PFSK-1 (cell line): ENCODE measurements around the gene MBTPS1.

Experiments
- FOXP2 ChIP-seq: optimal IDR thresholded peaks from 2 replicates; pipeline ENCODE3; 2011; ENCODE audit warnings: borderline replicate concordance, control low read depth, inconsistent platforms; ENCODE audit not compliant: insufficient read depth; ENCODE audit errors: extremely low read length, extremely low read depth
- POLR2AphosphoS5 ChIP-seq: IDR thresholded peaks from 2 replicates; pipeline ENCODE4 v1.6.1; 2012; ENCODE audit warnings: low read depth, mild to moderate bottlenecking, control low read depth, low read length, moderate library complexity
- REST ChIP-seq, 2 experiments: IDR thresholded peaks; 2 replicates each; pipeline versions ENCODE4 v1.6.1 to v1.8.0; 2011 to 2012; ENCODE audit warnings: low read depth in 2 of 2, low read length in 2 of 2, control low read depth in 1 of 2, inconsistent platforms in 1 of 2, mild to moderate bottlenecking in 1 of 2, moderate library complexity in 1 of 2; ENCODE audit not compliant: insufficient read depth in 1 of 2
- SIN3A ChIP-seq: IDR thresholded peaks from 2 replicates; pipeline ENCODE4 v1.6.1; 2012; ENCODE audit warnings: mild to moderate bottlenecking, low read length, moderate library complexity, borderline replicate concordance; ENCODE audit not compliant: insufficient read depth
- TAF1 ChIP-seq: IDR thresholded peaks from 2 replicates; pipeline ENCODE4 v1.6.1; 2012; ENCODE audit warnings: low read length, control low read depth, borderline replicate concordance; ENCODE audit not compliant: insufficient read depth

MBTPS1 gene

GRCh38 chr16:84034516-84034915, 82.2 kb downstream of the MBTPS1 start:
- TF ChIP-seq FOXP2 (no peak), POLR2AphosphoS5 (no peak)

- TF ChIP-seq FOXP2: no peak
- TF ChIP-seq TAF1: no peak
- no peak for TF ChIP-seq SIN3A
These were observed 83.2 kb downstream of the MBTPS1 start for GRCh38 chr16:84033251-84034195.

- TF ChIP-seq TAF1 (no peak), POLR2AphosphoS5 (no peak), REST (IDR thresholded peaks at IDR 0.05; ENCODE audit: insufficient read depth in 1 of 2, low read depth in 2 of 2, low read length in 2 of 2) (no peak), SIN3A (no peak), FOXP2 (no peak)
These were observed 84.1 kb downstream of the MBTPS1 start for GRCh38 chr16:84032458-84033178.

- no peak for TF ChIP-seq POLR2AphosphoS5
- TF ChIP-seq SIN3A: no peak
- TF ChIP-seq REST (IDR thresholded peaks at IDR 0.05; ENCODE audit: insufficient read depth in 1 of 2, low read depth in 2 of 2, low read length in 2 of 2): no peak
These were observed 85.2 kb downstream of the MBTPS1 start for GRCh38 chr16:84031556-84031955.

- TF ChIP-seq TAF1 (no peak), REST (IDR thresholded peaks at IDR 0.05; ENCODE audit: insufficient read depth in 1 of 2, low read depth in 2 of 2, low read length in 2 of 2) (no peak), POLR2AphosphoS5 (no peak), FOXP2 (no peak)
These were observed 87.3 kb downstream of the MBTPS1 start for GRCh38 chr16:84029297-84030047.

- TF ChIP-seq POLR2AphosphoS5 (no peak), TAF1 (no peak), SIN3A (no peak), FOXP2 (no peak), REST (IDR thresholded peaks at IDR 0.05; ENCODE audit: insufficient read depth in 1 of 2, low read depth in 2 of 2, low read length in 2 of 2) (no peak)
These were observed 89.1 kb downstream of the MBTPS1 start for GRCh38 chr16:84027625-84028024.
